Hematopoietic multipotent progenitor cell treated with erythropoietin and hydrocortisone succinate and interleukin-3 and kit ligand, for 15 days (in vitro differentiated cells): ENCODE results near the gene CRISPLD2.
"Not testable (repeated sequence)": the region's sequence is repeated elsewhere in the genome, so short reads cannot be mapped to it uniquely, and the experiment has no call there.

Source experiments
- DNase-seq: peaks from one replicate; pipeline ENCODE4 v3.0.0-alpha.2; 2015; ENCODE audit warnings: low spot score

CRISPLD2 gene

GRCh38 chr16:84859681-84860080 is 39.9 kb downstream of the CRISPLD2 start:
- DNase-seq = no peak

- no peak for DNase-seq
Observed at GRCh38 chr16:84860383-84860782, 40.6 kb downstream of the CRISPLD2 start.

- DNase-seq = no peak
Observed at GRCh38 chr16:84861671-84862070, 41.9 kb downstream of the CRISPLD2 start.

- DNase-seq = no peak
Observed at GRCh38 chr16:84862804-84863480, 43.2 kb downstream of the CRISPLD2 start.

- DNase-seq = no peak
Observed at GRCh38 chr16:84863481-84863814, 43.7 kb downstream of the CRISPLD2 start.

- no peak for DNase-seq
Observed at GRCh38 chr16:84864326-84864955, 44.7 kb downstream of the CRISPLD2 start.

- DNase-seq = no peak
Observed at GRCh38 chr16:84867696-84868095, 47.9 kb downstream of the CRISPLD2 start.

GRCh38 chr16:84868328-84868727 is 48.5 kb downstream of the CRISPLD2 start:
- no peak for DNase-seq

GRCh38 chr16:84868829-84869472 is 49.2 kb downstream of the CRISPLD2 start:
- no peak for DNase-seq

- DNase-seq = no peak
Observed at GRCh38 chr16:84869473-84869845, 49.7 kb downstream of the CRISPLD2 start.

GRCh38 chr16:84872971-84873370 is 53.2 kb downstream of the CRISPLD2 start:
- DNase-seq = not testable (repeated sequence)

GRCh38 chr16:84874004-84874435 is 54.2 kb downstream of the CRISPLD2 start:
- DNase-seq = no peak

- no peak for DNase-seq
Observed at GRCh38 chr16:84874553-84874952, 54.8 kb downstream of the CRISPLD2 start.

- no peak for DNase-seq
Observed at GRCh38 chr16:84874983-84875382, 55.2 kb downstream of the CRISPLD2 start.

- DNase-seq = no peak
Observed at GRCh38 chr16:84875846-84876245, 56.1 kb downstream of the CRISPLD2 start.

GRCh38 chr16:84876873-84877606 is 57.3 kb downstream of the CRISPLD2 start:
- DNase-seq = no peak

- no peak for DNase-seq
Observed at GRCh38 chr16:84878770-84879169, 59.0 kb downstream of the CRISPLD2 start.

GRCh38 chr16:84879569-84880487 is 60.0 kb downstream of the CRISPLD2 start:
- no peak for DNase-seq

GRCh38 chr16:84881702-84882521 is 62.1 kb downstream of the CRISPLD2 start:
- no peak for DNase-seq

- DNase-seq = no peak
Observed at GRCh38 chr16:84883301-84883700, 63.5 kb downstream of the CRISPLD2 start.

GRCh38 chr16:84884246-84884595 is 64.4 kb downstream of the CRISPLD2 start:
- no peak for DNase-seq
